ENCODE data around the gene TMEM218. TPM values are rescaled to one million over a fixed set of nuclear protein-coding genes. Genes with fewer than 3 reads are reported as not detected.

Gene TMEM218
- total RNA-seq, 1 donor from 2014 or later: 14.3 TPM

- peak; percentile 79 for ATAC-seq
These were observed 59.4 kb downstream of the TMEM218 start for GRCh38 chr11:125052047-125052446.

- peak; percentile 48 for ATAC-seq
These were observed 62.1 kb downstream of the TMEM218 start for GRCh38 chr11:125049164-125049792.

Other genes with a start within 250 kb of the TMEM218 start
- gene ROBO3, start 246.2 kb downstream of the TMEM218 start, total RNA-seq: 2.6 TPM
- 2.3 TPM for gene ROBO4, start 213.8 kb downstream of the TMEM218 start, total RNA-seq
- gene HEPN1, start 192.4 kb downstream of the TMEM218 start, total RNA-seq: not detected
- not detected for gene HEPACAM, start 175.6 kb downstream of the TMEM218 start, total RNA-seq
- 2.4 TPM for gene CCDC15, start 157.4 kb downstream of the TMEM218 start, total RNA-seq
- gene SLC37A2, start 48.3 kb downstream of the TMEM218 start, total RNA-seq: 15.5 TPM
- gene PKNOX2, start 53.1 kb upstream of the TMEM218 start, total RNA-seq: 0.28 TPM